Brain microvascular endothelial cell (primary cell): ENCODE data around the gene CD160.
"Not testable (repeated sequence)": the region's sequence is repeated elsewhere in the genome, so short reads cannot be mapped to it uniquely, and the experiment has no call there.

Source experiments
- DNase-seq: peaks from one replicate; pipeline ENCODE4 v3.0.0-alpha.2; 2020
- H3K27ac ChIP-seq: fragments of 250-450 bp; sonication (Bioruptor Pico); 2 replicates; pipeline ENCODE4 v1.5.1; 2020; ENCODE audit warnings: mild to moderate bottlenecking, moderate library complexity
- H3K27me3 ChIP-seq: fragments of 250-450 bp; sonication (Bioruptor Pico); replicated peaks from 2 replicates; pipeline ENCODE4 v1.5.1; 2020; ENCODE audit warnings: mild to moderate bottlenecking
- H3K36me3 ChIP-seq: fragments of 250-450 bp; sonication (Bioruptor Pico); replicated peaks from 2 replicates; pipeline ENCODE4 v1.5.1; 2020; ENCODE audit warnings: mild to moderate bottlenecking
- H3K4me3 ChIP-seq: 2 replicates; pipeline ENCODE4 v1.5.1; 2011; ENCODE audit warnings: low read depth, mild to moderate bottlenecking, control low read depth, low read length, moderate library complexity
- CTCF ChIP-seq: IDR thresholded peaks from 2 replicates; pipeline ENCODE4 v1.5.1; 2011; ENCODE audit warnings: low read depth, mild to moderate bottlenecking, moderate library complexity, low read length, control low read depth, inconsistent platforms; ENCODE audit errors: missing control alignments
- in situ Hi-C: cut with HindIII; loops from 2 replicates; pipeline ENCODE4 v1.10.0; 2017; ENCODE audit warnings: low sequenced_read_pairs, low pct_ligation_motif_present

The CD160 gene

GRCh38 chr1:145716641-145717345 lies 2.5 kb upstream of the CD160 start:
- Histone ChIP-seq H3K27me3 (no peaks in the 10 kb centered on the region), H3K36me3 (no peaks in the 10 kb centered on the region), H3K27ac (no peak overlapping the region), H3K4me3 (no peak overlapping the region)
- TF ChIP-seq CTCF: no peak
- no peak for DNase-seq
- in situ Hi-C loops: no loop called here

GRCh38 chr1:145717833-145718232 lies 1.5 kb upstream of the CD160 start:
- TF ChIP-seq CTCF: no peak
- no peak overlapping the region for H3K27ac ChIP-seq
- in situ Hi-C loops: no loop called here

GRCh38 chr1:145718465-145718864 lies 834 bp upstream of the CD160 start:
- H3K27me3 ChIP-seq, DNase-seq, in situ Hi-C loops, H3K4me3 ChIP-seq, H3K36me3 ChIP-seq, H3K27ac ChIP-seq: not testable (repeated sequence)

More at GRCh38 chr1:145717833-145718232, 1.5 kb upstream of the CD160 start:
- Histone ChIP-seq H3K36me3 (no peaks in the 10 kb centered on the region), H3K27me3 (no peaks in the 10 kb centered on the region), H3K4me3 (no peak overlapping the region)
- no peak for DNase-seq

GRCh38 chr1:145720556-145720877 lies 1.2 kb downstream of the CD160 start:
- no peaks in the 10 kb centered on the region for H3K27me3 ChIP-seq
- no peak for TF ChIP-seq CTCF
- H3K27ac ChIP-seq: no peak overlapping the region
- in situ Hi-C loops: no loop called here
- H3K36me3 ChIP-seq: no peaks in the 10 kb centered on the region
- peak overlapping the region; percentile 57 for H3K4me3 ChIP-seq
- peak; percentile 56 for DNase-seq

GRCh38 chr1:145720878-145721671 lies 1.8 kb downstream of the CD160 start:
- TF ChIP-seq CTCF: peak; percentile 89
- no peak overlapping the region for H3K27ac ChIP-seq

GRCh38 chr1:145726193-145726592 lies 6.9 kb downstream of the CD160 start:
- DNase-seq, H3K4me3 ChIP-seq, H3K36me3 ChIP-seq, in situ Hi-C loops, H3K27ac ChIP-seq, H3K27me3 ChIP-seq: not testable (repeated sequence)

More at GRCh38 chr1:145720878-145721671, 1.8 kb downstream of the CD160 start:
- in situ Hi-C loops: no loop called here
- Histone ChIP-seq H3K27me3 (no peaks in the 10 kb centered on the region), H3K4me3 (peak overlapping the region; percentile 57), H3K36me3 (no peaks in the 10 kb centered on the region)
- peak; percentile 38 for DNase-seq
